GM18499 (cell line): ENCODE measurements around the gene KANK3.
"Not testable (repeated sequence)": the region's sequence is repeated elsewhere in the genome, so short reads cannot be mapped to it uniquely, and the experiment has no call there.

Experiments used
- ATAC-seq: cut with Tn5 transposase; IDR thresholded peaks from one replicate; pipeline ENCODE4 v1.9.1; 2021; ENCODE audit warnings: moderate number of reproducible peaks; ENCODE audit not compliant: insufficient read depth, unreplicated experiment

The KANK3 gene

DNA sequence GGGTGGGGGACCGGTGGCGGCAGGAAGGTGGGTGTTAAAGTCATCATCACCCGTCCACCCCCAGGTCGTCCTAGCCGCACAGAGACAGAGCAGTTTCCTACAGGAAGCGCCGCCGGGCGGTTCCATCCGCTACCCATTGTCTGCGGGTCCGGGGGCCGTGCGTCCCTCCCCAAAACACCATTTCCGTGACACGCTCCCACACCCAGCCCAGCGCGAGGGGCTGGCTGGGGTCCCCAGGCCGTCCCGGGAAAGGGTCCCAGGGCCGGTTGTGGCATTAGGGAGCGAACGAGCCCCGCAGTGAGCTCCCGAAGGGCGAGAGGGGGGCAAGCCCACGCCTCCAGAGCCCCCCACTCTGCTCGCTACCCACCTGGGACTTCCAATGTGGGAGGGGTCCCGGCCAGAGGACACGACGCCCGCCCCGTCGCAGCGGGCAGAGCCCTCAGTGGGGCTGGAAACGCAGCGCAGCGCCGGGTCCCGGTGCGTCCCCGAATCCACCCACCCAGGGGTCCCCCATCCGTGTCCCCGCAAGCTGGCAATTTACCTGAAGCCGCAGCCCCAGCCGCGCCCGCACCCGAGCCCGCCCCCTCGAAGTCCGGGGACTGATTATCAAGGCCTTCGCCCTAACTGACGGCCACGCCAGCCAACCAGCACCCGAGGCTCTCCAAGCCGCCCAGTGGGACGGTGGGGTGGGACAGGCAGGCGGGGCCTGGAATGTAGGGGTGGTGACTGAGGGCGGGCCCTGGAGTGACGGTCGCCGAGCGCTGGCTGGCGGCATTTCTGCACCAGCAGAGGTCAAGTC, at the start of gene KANK3:
TSS of gene KANK3 (minus strand) at position 579 of the 799 bp plus-strand sequence. CDS start 5,434 bp downstream, outside the sequence.
- no peak for ATAC-seq

DNA sequence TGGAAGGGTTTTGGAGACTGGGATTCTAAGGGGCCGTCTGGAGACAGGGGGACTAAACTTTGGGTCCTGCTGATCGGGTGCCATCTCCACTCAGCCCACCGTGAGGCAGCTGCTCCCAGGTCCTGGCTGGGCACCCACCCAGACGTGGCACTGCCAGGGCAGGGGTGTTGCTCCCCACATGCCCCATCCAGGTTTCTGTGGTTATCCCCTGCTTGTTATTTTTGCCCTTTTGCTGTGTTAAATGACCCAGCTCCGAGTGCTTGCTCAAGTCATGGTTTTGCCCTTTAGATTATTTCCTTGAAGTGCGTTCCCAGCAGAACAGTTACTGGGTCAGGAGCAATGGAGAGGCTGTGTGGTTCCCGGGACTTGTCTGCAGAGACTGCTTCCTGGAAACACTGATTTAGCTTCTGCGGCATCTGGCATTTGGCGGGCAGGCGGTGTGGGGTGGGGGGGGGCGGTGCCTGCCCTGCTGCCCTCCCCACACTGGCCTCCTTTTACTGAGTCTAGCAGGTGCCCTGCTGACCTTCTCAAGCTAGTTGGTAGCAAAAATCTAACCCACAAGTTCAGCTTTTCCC, 49.0 kb upstream of the KANK3 start:
- ATAC-seq = no peak

DNA sequence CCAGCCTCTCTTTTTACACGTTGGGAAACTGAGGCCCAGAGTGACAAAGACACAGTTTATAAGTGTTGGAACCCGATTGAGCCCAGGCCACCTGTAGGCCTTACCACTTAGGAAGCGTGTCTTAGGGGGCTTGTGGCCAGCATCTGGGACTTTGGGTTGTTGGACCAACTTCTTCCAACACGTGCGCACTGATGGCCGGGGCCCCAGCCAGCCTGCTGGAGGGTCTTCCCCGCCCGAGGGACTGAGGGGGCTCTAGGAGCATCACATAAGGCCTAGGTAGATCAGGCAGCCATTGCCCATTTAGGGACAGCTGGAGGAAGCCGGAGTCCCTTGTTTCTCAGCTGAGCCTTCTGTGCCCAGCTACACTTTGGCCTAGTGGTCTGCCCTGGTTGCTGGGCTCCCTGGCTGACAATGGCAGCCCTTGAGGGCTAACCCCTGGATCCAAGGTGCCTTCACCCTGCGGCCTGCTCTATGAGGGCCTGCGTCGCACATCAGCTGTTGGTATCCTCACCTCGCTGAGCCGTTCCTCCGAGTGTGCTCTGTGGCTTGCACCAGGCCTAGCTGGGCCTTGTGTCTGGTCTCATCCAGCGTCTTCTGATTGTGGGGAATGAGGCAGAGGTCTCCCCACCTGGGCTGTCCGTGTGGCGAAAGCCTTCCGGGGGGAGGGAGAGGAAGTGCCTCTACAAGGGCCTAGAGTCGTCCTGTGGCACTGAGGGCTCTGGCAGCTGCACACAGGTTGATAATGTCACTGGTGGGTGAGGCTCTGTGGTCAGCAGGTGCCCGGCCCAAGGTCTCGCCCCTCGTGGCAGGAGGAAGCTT, 48.3 kb upstream of the KANK3 start:
- ATAC-seq = no peak

DNA sequence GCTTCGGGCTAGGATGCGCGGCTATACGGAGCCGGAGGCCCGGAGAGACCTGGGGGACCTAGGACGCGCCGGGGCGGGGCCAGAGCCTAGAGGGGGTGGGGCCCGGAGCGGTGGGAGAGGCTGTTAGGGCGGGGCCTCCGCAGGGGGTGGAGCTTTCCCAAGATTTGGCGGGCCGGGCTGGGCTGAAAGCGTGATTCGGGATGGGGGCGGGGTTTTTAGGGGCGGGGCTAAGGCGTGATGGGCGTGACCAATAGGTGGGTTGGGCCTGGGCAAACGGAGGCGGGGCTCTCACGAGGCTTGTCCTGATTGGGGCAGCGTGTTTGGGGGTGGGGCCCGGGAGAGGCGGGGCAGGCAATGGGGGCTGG, 47.5 kb upstream of the KANK3 start:
- peak; percentile 9 for ATAC-seq

DNA sequence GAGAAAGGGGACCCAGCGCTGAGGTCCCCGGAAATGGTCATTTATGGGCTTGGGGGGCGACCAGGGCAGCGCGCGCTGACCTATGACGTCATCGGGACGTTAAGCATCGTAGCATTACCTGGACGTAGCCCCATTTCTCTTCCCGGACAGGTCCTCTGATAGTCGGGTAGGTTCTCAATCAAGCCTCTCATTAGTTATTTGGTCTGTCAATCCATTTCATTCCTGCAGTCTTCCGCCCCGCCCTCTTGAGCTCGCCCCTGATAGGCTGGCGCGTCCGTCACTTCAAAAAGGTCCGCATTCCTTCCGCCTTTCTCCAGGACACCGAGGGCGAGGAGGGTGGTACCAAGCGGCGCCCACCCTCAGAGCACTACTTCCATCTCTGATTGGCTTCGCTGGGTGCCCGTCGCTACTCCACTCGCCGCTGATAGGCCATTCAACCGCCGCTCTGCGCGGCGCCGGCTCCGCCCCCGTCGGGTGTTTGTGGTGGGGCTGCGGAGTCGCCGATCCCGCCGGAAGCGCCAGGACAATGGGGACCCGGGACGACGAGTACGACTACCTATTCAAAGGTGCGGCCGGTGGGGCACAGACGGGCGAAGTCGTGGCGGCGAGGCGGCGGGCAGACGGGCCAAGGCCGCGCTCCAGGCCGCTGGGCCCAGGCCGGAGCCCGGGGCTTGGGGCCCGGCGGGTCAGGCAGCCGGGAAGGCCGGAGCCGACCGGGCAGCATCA, 47.0 kb upstream of the KANK3 start, which contains the start of gene RAB11B:
TSS of gene RAB11B (plus strand) at position 470 of the 726 bp plus-strand sequence. CDS start at position 527, 57 bp downstream.
- ATAC-seq = peak; percentile 89

DNA sequence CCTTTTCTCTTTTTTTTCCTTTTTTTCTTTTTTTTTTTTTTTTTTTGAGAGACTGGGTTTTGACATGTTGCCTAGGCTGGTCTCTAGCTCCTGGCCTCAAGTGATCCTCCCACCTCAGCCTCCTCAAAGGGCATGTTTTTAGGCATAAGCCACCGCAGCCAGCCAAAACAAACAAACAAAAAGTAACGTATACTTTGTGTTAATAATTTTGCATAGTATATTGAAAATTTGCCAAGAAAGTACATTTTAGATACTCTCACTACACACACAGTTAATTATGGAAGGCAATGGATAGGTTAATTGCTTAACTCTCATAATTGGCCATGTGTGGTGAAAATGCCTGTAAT, 45.5 kb upstream of the KANK3 start:
- ATAC-seq = no peak

DNA sequence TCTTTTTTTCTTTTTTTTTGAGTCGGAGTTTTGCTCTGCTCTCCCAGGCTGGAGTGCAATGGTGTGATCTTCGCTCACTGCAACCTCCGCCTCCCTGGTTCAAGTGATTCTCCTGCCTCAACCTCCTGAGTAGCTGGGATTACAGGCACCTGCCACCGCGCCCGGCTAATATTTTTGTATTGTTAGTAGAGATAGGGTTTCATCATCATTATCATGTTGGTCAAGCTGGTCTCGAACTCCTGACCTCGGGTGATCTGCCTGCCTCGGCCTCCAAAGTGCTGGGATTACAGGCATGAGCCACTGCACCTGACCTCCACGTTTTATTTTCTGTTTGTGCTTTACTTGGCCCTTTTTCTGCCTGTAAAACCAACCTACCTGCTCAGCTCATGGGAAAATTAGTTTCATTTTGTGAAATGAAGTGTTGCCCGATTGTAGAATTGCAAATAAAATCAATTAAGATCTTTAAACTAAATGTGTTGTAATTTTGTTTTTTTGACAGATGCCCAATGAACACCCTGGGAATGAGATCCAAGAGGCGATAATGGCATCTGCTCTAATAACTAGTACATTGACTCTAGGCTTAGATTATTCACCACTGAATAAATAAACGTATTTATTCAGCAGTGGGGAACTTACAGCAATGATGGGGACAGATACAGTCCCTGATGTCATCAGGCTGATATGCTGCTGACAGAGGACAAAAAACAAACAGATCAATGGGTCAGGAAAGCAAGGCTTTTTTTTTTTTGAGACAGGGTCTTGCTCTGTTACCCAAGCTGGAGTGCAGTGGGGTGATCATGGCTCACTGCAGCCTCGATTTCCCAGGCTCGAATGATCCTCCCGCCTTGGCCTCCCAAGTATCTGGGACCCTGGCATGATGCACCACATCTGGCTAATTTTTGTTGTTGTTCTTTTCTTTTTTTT, 44.9 kb upstream of the KANK3 start:
- no peak for ATAC-seq

- no peak for ATAC-seq
Measured at GRCh38 chr19:8386990-8387389, 43.9 kb upstream of the KANK3 start.

DNA sequence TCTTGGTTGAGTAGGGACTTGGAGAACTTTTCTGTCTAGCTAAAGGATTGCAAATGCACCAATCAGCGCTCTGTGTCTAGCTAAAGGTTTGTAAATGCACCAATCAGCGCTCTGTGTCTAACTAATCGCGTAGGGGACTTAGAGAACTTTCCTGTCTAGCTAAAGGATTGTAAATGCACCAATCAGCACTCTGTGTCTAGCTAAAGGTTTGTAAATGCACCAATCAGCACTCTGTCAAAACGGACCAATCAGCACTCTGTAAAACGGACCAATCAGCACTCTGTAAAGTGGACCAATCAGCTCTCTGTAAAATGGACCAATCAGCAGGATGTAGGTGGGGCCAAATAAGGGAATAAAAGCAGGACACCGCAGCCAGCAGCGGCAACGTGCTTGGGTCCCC, 43.4 kb upstream of the KANK3 start:
- ATAC-seq = not testable (repeated sequence)

DNA sequence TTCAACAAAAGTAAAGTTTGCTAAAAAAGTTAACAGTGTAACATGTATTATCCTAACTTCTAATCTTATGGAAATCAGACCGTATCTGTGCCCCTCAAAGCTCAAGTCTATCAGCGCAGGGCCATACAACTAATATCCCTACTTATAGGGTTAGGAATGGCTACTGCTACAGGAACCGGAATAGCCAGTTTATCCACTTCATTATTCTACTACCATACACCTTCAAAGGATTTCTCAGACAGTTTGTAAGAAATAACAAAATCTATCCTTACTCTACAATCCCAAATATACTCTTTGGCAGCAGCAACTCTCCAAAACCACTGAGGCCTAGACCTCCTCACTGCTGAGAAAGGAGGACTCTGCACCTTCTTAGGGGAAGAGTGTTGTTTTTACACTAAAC, 42.5 kb upstream of the KANK3 start:
- ATAC-seq = not testable (repeated sequence)

DNA sequence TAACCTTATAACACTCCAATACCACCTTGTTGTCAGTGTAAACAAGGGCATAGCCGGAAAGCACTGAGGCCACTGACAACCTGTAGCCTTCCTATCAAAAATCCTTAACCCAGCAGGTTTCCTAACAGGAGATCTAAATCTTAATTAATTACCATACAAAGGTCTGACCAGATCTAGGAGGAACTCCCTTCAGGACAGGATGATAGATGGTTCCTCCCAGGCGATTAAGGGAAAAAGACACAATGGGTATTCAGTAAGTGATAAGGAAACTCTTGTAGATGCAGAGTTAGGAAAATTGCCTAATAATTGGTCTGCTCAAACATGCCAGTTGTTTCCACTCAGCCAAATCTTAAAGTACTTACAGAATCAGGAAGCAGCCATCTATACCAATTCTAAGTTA, 42.0 kb upstream of the KANK3 start:
- not testable (repeated sequence) for ATAC-seq

DNA sequence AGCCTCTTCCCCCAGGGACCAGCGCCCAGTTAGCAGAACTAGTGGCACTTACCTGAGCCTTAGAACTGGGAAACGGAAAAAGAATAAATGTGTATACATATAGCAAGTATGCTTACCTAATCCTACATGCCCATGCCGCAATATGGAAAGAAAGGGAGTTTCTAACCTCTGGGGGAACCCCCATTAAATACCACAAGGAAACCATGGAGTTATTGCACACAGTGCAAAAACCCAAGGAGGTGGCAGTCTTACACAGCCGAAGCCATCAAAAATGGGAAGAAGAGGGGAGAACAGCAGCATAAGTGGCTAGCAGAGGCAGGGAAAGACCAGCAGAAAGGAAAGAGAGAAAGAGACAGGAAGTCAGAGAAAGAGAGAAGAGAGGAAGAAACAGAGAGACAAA, 41.5 kb upstream of the KANK3 start:
- not testable (repeated sequence) for ATAC-seq

- ATAC-seq = not testable (repeated sequence)
Measured at GRCh38 chr19:8379156-8379891, 36.3 kb upstream of the KANK3 start.

GRCh38 chr19:8377598-8377997, 34.5 kb upstream of the KANK3 start:
- ATAC-seq = no peak

DNA sequence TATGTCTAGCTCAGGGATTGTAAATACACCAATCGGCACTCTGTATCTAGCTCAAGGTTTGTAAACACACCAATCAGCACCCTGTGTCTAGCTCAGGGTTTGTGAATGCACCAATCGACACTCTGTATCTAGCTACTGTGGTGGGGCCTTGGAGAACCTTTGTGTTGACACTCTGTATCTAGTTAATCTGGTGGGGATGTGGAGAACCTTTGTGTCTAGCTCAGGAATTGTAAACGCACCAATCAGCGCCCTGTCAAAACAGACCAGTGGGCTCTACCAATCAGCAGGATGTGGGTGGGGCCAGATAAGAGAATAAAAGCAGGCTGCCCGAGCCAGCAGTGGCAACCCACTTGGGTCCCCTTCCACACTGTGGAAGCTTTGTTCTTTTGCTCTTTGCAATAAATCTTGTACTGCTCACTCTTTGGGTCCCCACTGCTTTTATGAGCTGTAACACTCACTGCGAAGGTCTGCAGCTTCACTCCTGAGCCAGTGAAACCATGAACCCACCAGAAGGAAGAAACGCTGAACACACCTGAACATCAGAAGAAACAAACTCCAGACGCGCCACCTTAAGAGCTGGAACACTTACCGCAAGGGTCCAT, 33.4 kb upstream of the KANK3 start:
- not testable (repeated sequence) for ATAC-seq

DNA sequence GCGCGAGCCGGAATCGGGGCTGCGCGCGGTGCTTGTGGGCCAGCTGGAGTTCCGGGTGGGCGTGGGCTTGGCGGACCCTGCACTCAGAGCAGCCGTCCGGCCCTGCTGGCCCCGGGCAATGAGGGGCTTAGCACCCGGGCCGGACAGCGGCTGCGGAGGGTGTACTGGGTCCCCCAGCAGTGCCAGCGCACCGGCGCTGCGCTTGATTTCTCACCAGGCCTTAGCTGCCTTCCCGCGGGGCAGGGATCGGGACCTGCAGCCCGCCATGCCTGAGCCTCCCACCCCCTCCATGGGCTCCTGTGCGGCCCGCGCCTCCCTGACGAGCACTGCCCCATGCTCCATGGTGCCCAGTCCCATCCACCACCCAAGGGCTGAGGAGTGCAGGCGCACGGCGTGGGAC, 32.7 kb upstream of the KANK3 start:
- not testable (repeated sequence) for ATAC-seq

GRCh38 chr19:8373867-8374813, 31.1 kb upstream of the KANK3 start:
- ATAC-seq = no peak
